Breast epithelium (tissue), 3 donors: Measurements from ENCODE around the gene DNASE1L1.
A peak's percentile ranks its signal among the peaks of the same experiment; 100 is the strongest.

Experiments
- CTCF ChIP-seq, 3 donors: fragments of 450-650 bp; IDR thresholded peaks; one replicate each; pipeline ENCODE4 v1.5.1; 2016 to 2017; ENCODE audit warnings: antibody characterized with exemption in 3 of 3, mild to moderate bottlenecking in 3 of 3, moderate library complexity in 3 of 3
- POLR2A ChIP-seq: fragments of 450-650 bp; IDR thresholded peaks from one replicate; pipeline ENCODE4 v1.6.1; 2016; ENCODE audit warnings: antibody characterized with exemption, mild to moderate bottlenecking, moderate library complexity

DNA sequence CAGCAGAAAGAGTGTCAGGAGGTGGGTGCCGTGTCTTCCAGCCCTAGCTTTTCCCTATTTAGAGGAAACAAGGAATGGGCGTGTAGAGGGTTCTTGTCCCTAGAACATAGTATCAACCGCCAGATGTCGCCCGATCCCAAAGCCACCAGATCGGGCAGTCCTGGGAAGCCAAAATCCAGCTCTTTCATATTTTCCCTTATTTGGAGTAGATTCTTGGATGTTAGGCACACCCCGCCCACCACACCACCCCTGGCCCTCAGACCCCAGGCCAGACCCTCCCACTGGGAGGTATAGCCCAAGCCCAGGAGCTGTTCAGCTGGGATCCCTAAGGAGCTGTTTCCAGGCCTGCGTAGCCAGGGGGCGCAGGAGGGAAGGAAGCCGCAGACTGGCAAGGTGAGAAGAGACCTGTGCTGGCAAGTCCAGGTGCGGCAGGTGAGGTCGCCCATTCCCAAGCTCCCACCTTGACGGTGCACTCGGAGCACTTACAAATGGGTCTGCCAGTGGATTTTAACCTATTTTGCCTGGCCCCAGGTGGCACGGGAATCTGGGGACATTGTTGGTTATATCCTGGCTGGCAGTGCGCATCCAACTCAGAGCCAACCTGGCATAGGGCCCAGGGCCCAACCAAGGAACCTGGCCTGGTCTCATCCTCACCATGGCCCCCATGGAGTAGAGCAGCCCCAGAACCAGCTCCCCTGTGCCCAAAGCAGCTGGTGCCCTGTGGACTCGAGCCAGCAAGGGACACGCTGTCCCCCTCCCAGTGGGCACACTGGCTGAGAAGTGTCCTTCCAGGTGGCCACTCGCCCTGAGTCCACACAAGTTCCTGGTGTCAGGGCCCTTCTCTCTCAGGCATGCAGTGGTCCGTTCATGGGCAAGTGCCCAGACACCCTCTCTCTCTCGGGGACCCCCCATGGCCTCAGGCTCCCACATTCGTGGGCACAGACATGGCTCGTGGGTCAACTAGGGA is 35.4 kb downstream of the DNASE1L1 start:
- TF ChIP-seq CTCF (IDR thresholded peaks at IDR 0.05): peak; percentile 27 to 66 (median 47)
- no peak for TF ChIP-seq POLR2A
